GM19035 (cell line): Measurements from ENCODE around the gene OPN1LW.
A peak's percentile ranks its signal among the peaks of the same experiment; 100 is the strongest.
"Not testable (repeated sequence)": the region's sequence is repeated elsewhere in the genome, so short reads cannot be mapped to it uniquely, and the experiment has no call there.

Experiments used
- ATAC-seq: cut with Tn5 transposase; IDR thresholded peaks from one replicate; pipeline ENCODE4 v1.9.1; 2021; ENCODE audit not compliant: unreplicated experiment

OPN1LW gene

GRCh38 chrX:154132366-154132765 lies 11.7 kb upstream of the OPN1LW start:
- no peak for ATAC-seq

- no peak for ATAC-seq
These were observed 8.4 kb upstream of the OPN1LW start for GRCh38 chrX:154135458-154136229.

DNA sequence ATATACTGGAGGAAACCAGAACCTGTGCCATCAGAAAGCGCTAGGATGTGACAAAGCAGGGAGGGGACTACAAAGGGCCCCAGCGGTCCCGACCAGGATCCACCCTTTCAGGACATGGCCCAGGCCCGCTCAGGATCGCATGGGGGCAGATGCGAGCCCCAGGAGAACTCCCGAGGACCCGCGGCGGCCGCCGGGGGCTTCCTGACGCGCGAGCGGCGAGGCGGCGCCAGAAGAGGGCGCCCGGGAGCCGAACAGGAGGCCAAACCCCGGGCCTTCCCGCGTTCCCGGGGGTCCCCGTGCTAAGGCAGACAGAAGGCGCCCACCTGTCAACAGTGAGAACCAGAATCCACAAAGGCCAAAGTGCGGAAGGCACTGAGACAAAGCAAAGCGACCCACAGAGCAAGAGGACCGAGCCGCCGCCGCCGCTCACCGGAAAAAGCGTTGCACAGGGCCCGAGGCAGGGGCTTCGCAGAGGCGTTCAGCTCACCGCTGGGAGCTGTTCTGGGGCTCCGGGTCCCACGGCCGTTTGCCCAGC lies 7.3 kb upstream of the OPN1LW start:
- no peak for ATAC-seq

DNA sequence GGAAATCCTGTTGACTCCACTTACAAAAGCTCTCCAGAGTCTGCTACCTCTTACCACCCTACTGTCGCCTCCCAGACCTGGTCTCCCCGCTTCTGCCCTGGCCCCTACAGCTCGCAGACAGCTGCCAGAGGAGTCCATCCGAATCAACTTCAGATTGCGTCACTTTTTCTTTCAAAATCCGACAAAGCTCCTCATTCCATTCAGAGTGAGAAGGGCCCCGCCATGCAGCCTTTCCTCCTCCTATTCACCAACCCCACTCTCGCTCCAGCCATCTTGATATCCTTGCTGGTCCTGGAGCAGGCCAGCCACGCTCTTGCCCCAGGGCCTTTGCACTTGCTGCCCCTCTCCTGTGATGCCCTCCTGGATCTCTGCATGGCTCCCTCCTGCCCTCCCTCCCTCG lies 5.2 kb upstream of the OPN1LW start:
- ATAC-seq = no peak

- no peak for ATAC-seq
These were observed 3.8 kb upstream of the OPN1LW start for GRCh38 chrX:154140206-154140605.

GRCh38 chrX:154140742-154141141 lies 3.3 kb upstream of the OPN1LW start:
- ATAC-seq = no peak

DNA sequence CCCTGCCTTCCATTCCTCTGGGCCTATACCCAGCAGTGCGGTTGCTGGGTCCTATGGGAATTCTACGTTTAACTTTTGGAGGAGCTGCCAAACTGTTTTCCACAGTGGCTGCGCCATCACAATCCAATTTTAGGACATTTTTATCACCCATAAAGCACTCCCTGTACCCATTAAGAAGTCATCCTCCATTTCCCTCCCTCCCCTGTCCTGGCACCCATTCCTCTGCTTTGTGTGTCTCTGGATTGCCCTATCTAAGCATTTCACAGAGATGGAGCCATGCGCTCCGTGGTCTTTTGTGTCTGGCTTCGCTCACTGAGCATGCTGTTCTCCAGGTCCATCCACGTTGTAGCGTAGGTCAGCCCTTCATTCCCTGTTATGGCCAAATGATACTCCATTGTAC lies 1.7 kb upstream of the OPN1LW start:
- ATAC-seq = no peak

- ATAC-seq = no peak
These were observed 895 bp upstream of the OPN1LW start for GRCh38 chrX:154142950-154143745.

GRCh38 chrX:154151030-154151429 lies 7.0 kb downstream of the OPN1LW start:
- ATAC-seq = not testable (repeated sequence)

DNA sequence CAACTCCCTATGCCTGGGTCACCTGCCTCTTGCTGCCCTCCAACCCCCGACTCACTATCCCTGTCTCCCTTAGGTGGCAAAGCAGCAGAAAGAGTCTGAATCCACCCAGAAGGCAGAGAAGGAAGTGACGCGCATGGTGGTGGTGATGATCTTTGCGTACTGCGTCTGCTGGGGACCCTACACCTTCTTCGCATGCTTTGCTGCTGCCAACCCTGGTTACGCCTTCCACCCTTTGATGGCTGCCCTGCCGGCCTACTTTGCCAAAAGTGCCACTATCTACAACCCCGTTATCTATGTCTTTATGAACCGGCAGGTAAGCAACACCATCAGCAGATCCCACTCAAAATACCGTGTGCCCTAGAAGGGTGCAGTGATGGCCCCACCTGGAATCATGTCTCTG lies 12.2 kb downstream of the OPN1LW start:
- not testable (repeated sequence) for ATAC-seq

DNA sequence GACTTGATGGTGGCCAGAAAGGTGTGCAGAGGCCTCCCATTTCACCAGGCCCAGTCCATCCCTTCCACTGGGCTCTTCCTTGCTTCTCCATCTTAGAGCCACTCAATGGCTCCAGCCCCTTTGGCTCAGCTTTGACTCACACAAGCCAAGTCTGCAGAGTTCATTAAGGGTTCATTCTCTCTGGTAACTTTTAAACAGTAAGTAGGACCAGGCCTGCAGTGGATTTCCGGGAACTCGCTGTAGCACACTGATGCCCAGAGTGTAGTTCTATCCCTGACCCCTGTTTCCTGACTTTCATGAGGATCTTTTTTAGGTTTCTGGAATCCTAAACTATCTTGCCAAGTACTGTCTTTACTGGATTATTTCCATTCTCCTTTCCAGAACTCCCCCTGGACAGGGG lies 13.2 kb downstream of the OPN1LW start:
- ATAC-seq = not testable (repeated sequence)

DNA sequence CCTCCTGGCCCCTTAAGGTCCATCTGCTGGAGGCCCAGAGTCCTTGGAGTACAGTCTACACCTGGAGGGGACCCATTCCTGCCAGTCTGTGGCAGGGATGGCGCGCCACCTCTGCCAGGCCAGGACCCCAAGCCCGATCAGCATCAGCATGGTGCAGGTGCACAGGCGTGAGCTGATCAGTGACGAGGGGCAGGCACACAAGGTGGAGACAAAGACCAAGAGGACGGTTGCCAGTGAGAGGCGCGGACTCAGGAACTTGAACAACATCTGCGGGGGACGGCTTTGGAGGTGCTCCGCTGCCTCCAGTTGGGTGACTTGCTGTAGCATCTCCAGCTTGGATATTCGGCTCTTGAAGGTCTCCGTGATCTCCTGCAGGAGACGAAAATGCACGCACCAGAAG lies 15.3 kb downstream of the OPN1LW start:
- ATAC-seq = not testable (repeated sequence)

DNA sequence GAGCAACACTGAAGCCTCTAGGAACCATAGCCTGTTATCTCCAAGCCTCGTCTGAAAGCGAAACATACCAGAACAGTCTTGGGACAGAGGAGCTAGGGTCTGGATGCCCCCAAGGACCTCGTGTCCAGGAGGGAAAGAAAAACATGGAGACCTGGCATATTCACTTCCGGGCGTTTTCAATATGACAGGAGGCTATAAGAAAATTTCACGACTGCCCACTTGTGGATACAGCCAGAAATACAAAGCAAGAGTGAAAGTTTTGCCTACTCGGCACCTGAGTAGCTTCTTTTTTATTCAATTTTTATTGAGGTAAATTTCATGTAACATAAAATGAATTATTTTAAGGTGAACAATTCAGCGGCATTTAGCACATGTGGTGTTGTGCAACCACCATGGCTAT lies 20.9 kb downstream of the OPN1LW start:
- not testable (repeated sequence) for ATAC-seq

- not testable (repeated sequence) for ATAC-seq
These were observed 24.3 kb downstream of the OPN1LW start for GRCh38 chrX:154168384-154168783.

- ATAC-seq = peak; percentile 77
These were observed 28.5 kb downstream of the OPN1LW start for GRCh38 chrX:154172535-154172943.

- not testable (repeated sequence) for ATAC-seq
These were observed 30.3 kb downstream of the OPN1LW start for GRCh38 chrX:154174356-154174755.

DNA sequence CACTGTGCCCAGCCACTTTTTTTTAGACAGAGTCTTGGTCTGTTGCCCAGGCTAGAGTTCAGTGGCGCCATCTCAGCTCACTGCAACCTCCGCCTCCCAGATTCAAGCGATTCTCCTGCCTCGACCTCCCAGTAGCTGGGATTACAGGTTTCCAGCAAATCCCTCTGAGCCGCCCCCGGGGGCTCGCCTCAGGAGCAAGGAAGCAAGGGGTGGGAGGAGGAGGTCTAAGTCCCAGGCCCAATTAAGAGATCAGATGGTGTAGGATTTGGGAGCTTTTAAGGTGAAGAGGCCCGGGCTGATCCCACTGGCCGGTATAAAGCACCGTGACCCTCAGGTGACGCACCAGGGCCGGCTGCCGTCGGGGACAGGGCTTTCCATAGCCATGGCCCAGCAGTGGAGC lies 38.3 kb downstream of the OPN1LW start, which contains the start of gene OPN1MW:
TSS of gene OPN1MW (plus strand) at position 301 of the 400 bp plus-strand sequence. CDS start at position 383, 82 bp downstream.
- ATAC-seq = not testable (repeated sequence)

- ATAC-seq = not testable (repeated sequence)
These were observed 39.8 kb downstream of the OPN1LW start for GRCh38 chrX:154183794-154184193.

- not testable (repeated sequence) for ATAC-seq
These were observed 48.8 kb downstream of the OPN1LW start for GRCh38 chrX:154192846-154193245.

DNA sequence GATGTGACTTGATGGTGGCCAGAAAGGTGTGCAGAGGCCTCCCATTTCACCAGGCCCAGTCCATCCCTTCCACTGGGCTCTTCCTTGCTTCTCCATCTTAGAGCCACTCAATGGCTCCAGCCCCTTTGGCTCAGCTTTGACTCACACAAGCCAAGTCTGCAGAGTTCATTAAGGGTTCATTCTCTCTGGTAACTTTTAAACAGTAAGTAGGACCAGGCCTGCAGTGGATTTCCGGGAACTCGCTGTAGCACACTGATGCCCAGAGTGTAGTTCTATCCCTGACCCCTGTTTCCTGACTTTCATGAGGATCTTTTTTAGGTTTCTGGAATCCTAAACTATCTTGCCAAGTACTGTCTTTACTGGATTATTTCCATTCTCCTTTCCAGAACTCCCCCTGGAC lies 50.3 kb downstream of the OPN1LW start:
- not testable (repeated sequence) for ATAC-seq

- not testable (repeated sequence) for ATAC-seq
These were observed 52.4 kb downstream of the OPN1LW start for GRCh38 chrX:154196466-154196865.
